ENCODE data around the gene COMMD8. TPM values are rescaled to one million over a fixed set of nuclear protein-coding genes. Genes with fewer than 3 reads are reported as not detected.

Gene COMMD8
- total RNA-seq, 1 experiment from 2014 or later: 62.1 TPM

Other genes starting within 250 kb of the COMMD8 start
- 36.3 and 39.4 TPM in 2 replicates for gene ATP10D, start 21.6 kb upstream of the COMMD8 start, total RNA-seq (2014; rRNA removed)